Globus pallidus (tissue), 1 donor: ENCODE data around the gene PDP2.

Experiments
- DNase-seq: peaks from one replicate; pipeline ENCODE4 v3.0.0-alpha.2; 2015; ENCODE audit warnings: low spot score

PDP2 gene, protein sequence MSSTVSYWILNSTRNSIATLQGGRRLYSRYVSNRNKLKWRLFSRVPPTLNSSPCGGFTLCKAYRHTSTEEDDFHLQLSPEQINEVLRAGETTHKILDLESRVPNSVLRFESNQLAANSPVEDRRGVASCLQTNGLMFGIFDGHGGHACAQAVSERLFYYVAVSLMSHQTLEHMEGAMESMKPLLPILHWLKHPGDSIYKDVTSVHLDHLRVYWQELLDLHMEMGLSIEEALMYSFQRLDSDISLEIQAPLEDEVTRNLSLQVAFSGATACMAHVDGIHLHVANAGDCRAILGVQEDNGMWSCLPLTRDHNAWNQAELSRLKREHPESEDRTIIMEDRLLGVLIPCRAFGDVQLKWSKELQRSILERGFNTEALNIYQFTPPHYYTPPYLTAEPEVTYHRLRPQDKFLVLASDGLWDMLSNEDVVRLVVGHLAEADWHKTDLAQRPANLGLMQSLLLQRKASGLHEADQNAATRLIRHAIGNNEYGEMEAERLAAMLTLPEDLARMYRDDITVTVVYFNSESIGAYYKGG

GRCh38 chr16:66880288-66881013 is at the start of gene PDP2:
TSS of gene PDP2 (plus strand) at chr16:66880515. CDS start at chr16:66884285, 3,770 bp downstream.
- peak; percentile 95 for DNase-seq

DNA sequence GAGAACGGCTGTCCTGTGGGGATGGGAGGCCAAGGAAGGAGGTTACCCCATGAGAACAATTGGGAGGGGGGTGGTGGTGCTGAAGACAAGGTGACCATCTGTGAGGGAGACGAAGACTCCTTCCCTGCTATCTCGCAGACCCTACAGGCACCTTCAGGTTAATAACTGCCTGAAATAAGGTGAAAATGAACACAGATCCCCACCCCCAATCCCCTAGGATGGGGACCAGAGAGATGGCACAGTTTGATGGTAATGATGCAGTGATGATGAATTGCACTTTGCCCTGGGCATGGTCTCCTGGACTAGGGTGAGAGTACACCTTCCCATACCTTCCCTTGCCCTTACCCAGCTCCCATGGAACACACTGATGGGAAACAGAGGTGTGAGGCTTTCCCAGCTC is 48.1 kb upstream of the PDP2 start:
- DNase-seq = no peak

- DNase-seq = no peak
Measured at GRCh38 chr16:66832661-66833305, 47.5 kb upstream of the PDP2 start.

GRCh38 chr16:66834746-66835145 is 45.6 kb upstream of the PDP2 start:
- DNase-seq = no peak

GRCh38 chr16:66840883-66841282 is 39.4 kb upstream of the PDP2 start:
- DNase-seq = no peak

GRCh38 chr16:66841366-66841765 is 38.9 kb upstream of the PDP2 start:
- DNase-seq = no peak

DNA sequence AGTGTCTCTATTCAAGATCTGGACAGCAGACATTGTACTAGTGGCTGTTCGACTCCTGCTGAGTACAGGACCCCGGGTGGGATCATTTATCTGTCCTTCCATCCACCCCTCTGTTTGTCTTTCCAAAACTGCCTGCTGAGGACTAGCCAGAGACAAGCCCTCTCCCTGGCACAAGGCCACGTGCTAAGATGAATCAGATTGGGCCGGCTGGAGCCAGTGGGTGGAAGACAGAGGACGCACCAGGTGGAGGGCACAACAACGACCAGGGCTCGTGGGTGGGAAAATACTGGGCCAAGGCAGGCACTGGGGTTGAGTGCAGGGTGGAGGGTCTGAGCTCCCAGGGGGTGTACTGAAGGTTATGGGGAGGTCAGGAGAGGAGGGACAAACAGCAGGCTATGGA is 37.5 kb upstream of the PDP2 start:
- DNase-seq = no peak

DNA sequence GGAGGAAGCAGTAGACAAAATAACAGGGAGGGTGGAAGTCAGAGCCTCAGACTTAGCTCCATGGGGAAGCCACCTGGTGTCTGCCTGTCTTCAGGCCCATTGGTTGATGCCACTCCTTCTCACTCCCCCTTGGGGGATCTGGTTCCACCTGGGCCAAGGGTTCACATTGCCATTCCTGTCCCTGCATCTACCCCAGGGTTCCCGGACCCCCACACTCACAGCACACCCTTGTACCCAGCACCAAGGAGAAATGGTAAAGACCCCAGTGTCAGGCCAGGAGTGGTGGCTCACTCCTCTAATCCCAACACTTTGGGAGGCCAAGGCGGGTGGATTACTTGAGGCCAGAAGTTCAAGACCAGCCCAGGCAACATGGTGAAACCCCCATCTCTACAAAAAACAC is 37.1 kb upstream of the PDP2 start:
- DNase-seq = no peak

GRCh38 chr16:66844009-66844341 is 36.3 kb upstream of the PDP2 start:
- no peak for DNase-seq

DNA sequence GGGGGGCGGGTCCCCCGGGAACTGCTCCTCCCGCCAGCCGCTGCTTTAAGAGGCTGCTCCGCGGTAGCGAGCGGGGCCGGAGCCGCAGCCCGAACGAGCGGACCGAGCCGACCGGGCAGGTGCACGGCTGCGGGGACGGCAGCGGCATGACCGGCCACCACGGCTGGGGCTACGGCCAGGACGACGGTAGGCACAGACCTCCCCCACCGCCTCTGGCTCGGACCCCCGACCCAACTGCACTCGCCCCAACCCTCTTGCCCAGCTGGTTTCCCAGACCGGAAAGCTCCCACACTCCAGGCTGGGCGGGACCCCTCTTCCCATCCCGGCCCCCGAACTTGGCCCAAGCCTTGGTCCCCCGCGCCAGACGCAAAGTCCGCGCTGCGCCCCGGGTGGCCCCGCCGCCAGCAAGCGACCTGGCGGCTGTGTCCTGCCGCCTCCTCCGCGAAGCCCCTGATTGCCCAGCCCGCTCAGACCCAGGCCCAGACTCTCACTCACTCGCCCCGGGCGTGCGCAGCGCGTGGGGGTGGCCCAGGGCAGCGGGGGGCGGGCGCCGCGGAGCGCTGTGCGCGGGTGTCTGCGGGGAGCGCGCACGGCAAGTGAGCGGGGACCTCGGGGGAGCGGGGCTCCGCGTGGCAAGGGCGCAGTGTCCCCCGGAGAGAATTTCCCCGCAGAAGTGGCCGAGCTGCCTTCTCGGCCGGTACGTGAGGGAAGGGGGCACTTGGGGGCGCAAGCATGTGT is 35.8 kb upstream of the PDP2 start, which contains the start of gene CA7:
TSS of gene CA7 (plus strand) at position 73 of the 738 bp plus-strand sequence. CDS start at position 147, 74 bp downstream.
- no peak for DNase-seq

DNA sequence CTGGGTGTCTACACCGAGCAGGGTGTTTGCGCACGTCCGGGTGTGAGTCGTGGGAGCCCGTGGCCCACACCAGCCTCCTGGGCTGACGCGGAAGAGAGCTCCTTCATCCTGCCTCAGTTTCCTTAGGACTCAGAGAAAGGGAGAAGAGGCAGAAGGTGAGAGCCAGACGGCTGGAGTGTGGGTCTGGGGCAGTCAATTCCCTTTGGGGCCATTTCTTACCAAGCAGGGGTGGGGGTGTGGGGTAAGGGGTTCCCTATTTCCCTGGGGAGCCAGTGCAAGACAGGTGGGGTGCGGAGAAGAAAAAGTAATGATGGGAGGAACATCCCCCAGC is 35.3 kb upstream of the PDP2 start:
- DNase-seq = no peak

DNA sequence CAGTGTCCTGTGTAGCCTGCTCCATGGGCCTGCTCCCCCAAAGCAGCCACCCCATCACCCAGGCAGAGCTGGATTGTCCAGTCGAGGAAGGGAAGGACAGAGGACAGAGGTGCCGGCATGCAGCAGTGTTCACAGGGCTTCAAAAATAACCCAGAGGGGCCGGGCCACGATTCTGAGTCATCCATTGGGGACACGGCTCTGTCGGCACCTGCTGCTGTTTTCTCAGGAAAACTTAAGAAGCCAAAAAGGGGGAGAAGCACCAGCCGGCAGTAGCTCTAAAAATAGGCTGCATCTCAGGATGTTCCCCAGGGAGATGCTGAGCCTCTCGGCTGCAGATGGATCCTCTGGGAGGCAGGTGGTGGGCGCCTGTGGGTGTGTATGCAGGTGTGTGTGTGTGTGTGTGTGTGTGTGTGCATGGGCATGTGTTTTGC is 34.5 kb upstream of the PDP2 start:
- DNase-seq = no peak

- no peak for DNase-seq
Measured at GRCh38 chr16:66846266-66846665, 34.0 kb upstream of the PDP2 start.

- DNase-seq = no peak
Measured at GRCh38 chr16:66846831-66847230, 33.5 kb upstream of the PDP2 start.

GRCh38 chr16:66847533-66848067 is 32.7 kb upstream of the PDP2 start:
- DNase-seq = no peak

- no peak for DNase-seq
Measured at GRCh38 chr16:66848172-66848571, 32.1 kb upstream of the PDP2 start.

DNA sequence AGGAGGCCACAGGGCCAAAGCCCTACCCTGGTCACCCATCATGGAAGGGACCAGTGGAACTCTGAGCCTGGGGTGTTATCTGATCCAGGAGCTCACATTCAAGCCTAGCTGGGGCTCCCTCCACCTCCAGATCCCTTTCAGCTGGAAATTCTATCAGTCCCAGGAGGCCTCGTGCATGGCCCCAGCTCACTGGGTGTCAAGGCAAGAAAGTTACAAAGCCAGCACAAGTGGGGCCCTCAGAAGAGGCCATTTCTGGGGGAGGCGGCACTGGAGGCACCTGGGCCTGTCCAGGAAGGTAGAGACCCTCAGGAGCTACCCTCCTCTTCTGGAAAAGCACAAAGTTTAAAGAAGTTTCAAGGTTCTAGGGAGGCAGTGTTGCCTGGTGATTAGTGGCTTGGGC is 31.3 kb upstream of the PDP2 start:
- DNase-seq = no peak

GRCh38 chr16:66849549-66849948 is 30.8 kb upstream of the PDP2 start:
- DNase-seq = no peak

DNA sequence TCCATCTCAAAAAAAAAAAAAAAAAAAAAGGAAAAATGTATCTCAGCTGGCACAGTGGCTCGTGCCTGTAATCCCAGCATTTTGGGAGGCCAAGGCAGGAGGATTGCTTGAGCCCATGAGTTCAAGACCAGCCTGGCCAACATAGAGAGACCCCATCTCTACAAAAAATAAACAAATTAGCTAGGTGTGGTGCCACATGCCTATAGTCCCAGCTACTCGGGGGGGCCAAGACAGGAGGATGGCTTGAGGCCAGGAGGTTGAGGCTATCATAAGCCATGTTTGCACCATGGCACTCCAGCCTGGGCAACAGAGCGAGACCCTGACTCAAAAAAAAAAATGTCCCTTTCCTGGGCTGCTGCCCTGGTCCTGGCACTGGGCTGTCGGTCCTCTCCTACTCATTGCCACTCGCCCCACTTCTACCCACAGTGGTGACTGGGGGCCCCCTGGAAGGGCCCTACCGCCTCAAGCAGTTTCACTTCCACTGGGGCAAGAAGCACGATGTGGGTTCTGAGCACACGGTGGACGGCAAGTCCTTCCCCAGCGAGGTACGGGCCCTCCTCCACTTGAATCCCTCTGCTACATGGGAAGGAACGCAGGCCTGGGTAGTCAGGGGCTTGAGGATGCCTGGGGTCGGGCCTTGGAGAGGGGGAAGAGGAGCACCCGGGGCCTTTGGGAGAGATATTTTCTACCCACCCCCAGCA is 30.1 kb upstream of the PDP2 start:
- no peak for DNase-seq

DNA sequence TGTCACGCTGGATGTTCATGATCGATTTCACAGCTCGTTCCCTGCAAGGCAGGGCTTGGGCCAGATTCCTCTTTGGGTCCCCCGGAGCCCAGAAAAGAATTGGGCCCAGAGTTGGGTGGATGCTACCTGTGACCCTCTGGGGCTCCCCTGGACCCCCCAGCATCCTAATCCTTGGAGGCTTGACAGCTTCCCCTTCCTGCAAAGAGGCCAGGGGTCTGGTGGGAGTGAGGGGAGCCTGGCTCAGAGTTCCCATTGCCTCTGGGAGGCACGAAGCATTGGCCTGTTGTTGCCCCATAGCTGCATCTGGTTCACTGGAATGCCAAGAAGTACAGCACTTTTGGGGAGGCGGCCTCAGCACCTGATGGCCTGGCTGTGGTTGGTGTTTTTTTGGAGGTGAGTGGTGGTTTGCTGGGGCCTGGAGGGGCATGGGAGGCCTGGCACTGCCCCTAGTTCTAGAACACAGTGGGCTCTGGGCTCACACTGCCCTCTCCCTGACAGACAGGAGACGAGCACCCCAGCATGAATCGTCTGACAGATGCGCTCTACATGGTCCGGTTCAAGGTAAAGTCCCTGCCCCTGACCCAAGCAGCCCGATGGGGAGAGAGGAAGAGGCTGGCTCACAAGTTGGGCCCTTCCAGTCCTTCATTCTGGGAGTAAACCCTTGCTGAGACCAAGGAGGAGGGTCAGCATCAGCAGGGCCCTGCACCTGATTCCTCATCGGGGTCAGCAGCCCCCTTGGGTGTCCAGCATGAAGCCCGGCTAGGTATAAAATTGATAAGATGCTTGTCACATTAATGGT is 28.9 kb upstream of the PDP2 start:
- no peak for DNase-seq
